GM12874 (cell line): ENCODE results near the gene PPDPF.

Source experiments
- TF ChIP-seq, protein P1 (sequence below): IDR thresholded peaks from 2 replicates; pipeline ENCODE4 v1.5.1; 2011; ENCODE audit warnings: low read depth, mild to moderate bottlenecking, control low read depth, low read length, moderate library complexity; ENCODE audit not compliant: insufficient read depth

Gene PPDPF

DNA sequence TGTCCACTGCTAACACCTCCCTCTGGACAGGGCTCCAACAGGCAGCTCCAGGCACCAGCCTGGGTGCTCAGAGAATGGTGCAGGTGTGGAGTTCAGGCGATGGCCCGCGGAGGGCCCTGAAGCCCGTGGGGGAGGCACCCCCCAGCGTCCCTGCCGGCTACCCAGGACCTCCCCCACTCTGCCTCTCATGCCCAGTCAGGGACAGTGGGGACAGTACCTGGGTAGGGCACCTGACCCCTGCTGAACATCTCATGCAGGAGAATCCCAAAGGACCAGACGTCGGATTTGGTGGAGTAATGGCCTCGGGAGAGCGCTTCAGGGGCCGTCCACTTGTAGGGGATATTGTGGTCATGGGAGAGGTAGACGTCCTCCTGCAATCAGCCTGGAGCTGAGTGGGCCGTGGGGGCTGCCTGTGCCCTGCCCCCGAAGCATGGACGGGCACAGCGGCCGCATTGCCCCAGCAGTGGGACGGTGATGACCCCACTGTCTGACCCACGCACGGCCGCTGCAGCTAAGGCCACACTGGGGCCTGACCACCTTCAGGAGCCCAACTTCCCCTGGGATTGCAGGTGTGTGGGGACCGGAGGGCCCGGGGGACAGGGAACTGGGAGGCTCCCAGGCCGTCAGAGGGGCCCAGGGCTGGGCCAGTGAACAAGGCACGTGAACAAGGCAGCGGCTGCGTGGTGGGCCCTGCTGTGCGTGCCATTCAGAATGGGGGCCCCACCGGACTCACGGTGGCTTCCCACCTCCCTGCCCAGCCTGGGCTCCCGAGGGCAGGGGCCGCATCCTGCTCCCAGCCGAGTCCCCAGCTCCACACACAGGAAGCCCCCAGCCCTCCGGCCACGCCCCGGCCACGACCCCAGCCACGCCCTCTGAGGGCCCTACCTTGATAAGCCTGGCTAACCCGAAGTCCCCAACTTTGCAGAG lies 9.6 kb downstream of the PPDPF start:
- TF ChIP-seq, protein P1, sequence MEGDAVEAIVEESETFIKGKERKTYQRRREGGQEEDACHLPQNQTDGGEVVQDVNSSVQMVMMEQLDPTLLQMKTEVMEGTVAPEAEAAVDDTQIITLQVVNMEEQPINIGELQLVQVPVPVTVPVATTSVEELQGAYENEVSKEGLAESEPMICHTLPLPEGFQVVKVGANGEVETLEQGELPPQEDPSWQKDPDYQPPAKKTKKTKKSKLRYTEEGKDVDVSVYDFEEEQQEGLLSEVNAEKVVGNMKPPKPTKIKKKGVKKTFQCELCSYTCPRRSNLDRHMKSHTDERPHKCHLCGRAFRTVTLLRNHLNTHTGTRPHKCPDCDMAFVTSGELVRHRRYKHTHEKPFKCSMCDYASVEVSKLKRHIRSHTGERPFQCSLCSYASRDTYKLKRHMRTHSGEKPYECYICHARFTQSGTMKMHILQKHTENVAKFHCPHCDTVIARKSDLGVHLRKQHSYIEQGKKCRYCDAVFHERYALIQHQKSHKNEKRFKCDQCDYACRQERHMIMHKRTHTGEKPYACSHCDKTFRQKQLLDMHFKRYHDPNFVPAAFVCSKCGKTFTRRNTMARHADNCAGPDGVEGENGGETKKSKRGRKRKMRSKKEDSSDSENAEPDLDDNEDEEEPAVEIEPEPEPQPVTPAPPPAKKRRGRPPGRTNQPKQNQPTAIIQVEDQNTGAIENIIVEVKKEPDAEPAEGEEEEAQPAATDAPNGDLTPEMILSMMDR = no peak

GRCh38 chr20:63530788-63531160 lies 10.2 kb downstream of the PPDPF start:
- TF ChIP-seq, protein P1 = no peak

GRCh38 chr20:63531686-63532448 lies 11.3 kb downstream of the PPDPF start:
- TF ChIP-seq, protein P1 = no peak

GRCh38 chr20:63532449-63532971 lies 11.9 kb downstream of the PPDPF start:
- TF ChIP-seq, protein P1 = no peak

- TF ChIP-seq, protein P1 = no peak
These were observed 12.8 kb downstream of the PPDPF start for GRCh38 chr20:63533388-63533787.

DNA sequence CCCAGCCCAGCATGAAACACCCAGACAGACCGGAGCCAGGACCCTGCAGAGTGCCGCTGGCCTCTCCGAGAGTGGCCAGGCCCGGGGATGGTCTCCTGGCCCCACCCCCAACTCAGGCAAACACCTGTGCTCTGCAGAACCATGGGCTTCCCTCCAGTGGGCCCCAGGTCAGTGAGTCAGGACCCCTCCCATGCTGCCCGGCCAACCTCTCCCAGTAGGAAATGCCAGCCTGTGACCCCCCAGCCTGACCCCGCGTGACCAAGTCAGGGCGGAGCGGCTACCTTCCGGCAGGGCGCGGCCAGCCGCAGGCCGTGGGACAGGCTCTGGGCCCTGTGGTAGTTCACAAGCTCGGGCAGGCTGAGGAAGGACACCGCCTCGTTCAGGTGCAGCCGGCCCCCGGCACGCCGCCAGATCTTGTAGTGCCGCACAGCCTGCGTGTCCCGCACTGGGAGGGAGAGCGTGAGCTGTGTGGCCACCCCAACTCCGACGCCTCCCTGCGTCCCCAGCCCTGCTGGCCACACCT lies 13.4 kb downstream of the PPDPF start:
- TF ChIP-seq, protein P1 = no peak

- TF ChIP-seq, protein P1 = no peak
These were observed 13.9 kb downstream of the PPDPF start for GRCh38 chr20:63534427-63534830.
